SJSA1 (cell line): Measurements from ENCODE around the gene NKAIN4. TPM values are rescaled to one million over a fixed set of nuclear protein-coding genes. Genes with fewer than 3 reads are reported as not detected.
A peak's percentile ranks its signal among the peaks of the same experiment; 100 is the strongest.

Source experiments
- DNase-seq, 2 experiments: peaks; one replicate each; pipeline ENCODE4 v3.0.0-alpha.2; 2015 to 2020; ENCODE audit warnings: low spot score in 2 of 2, low read depth in 1 of 2
- H3K27ac ChIP-seq: fragments of 250-450 bp; sonication (Bioruptor Pico); 2 replicates; pipeline ENCODE4 v1.5.1; 2020; ENCODE audit warnings: mild to moderate bottlenecking, moderate library complexity
- H3K27me3 ChIP-seq: fragments of 250-450 bp; sonication (Bioruptor Pico); replicated peaks from 2 replicates; pipeline ENCODE4 v1.5.1; 2020; ENCODE audit warnings: mild to moderate bottlenecking, moderate library complexity
- H3K36me3 ChIP-seq: fragments of 250-450 bp; sonication (Bioruptor Pico); 2 replicates; pipeline ENCODE4 v1.5.1; 2020; ENCODE audit warnings: mild to moderate bottlenecking
- H3K4me1 ChIP-seq: fragments of 250-450 bp; sonication (Bioruptor Pico); replicated peaks from 2 replicates; pipeline ENCODE4 v1.6.1; 2021; ENCODE audit warnings: mild to moderate bottlenecking
- H3K4me3 ChIP-seq: fragments of 250-450 bp; sonication (Bioruptor Pico); 2 replicates; pipeline ENCODE4 v1.5.1; 2020; ENCODE audit warnings: mild to moderate bottlenecking
- H3K9me3 ChIP-seq: fragments of 250-450 bp; sonication (Bioruptor Pico); replicated peaks from 2 replicates; pipeline ENCODE4 v1.5.1; 2020; ENCODE audit warnings: mild to moderate bottlenecking
- total RNA-seq: library from RNA; depleted of rRNA; stranded (reverse); fragments of >200 nt; shearing (Covaris generic); gene quantifications from 2 replicates; pipeline ENCODE4 v1.2.3, GENCODE V29; 2014

The NKAIN4 gene
- total RNA-seq, 1 experiment from 2014 or later, result not detected

- H3K4me3 ChIP-seq, result no peak overlapping the region
- no peak for DNase-seq
- H3K9me3 ChIP-seq, result no peaks in the 10 kb centered on the region
- no peaks in the 10 kb centered on the region for H3K36me3 ChIP-seq
- no peaks in the 10 kb centered on the region for H3K27me3 ChIP-seq
- H3K27ac ChIP-seq, result no peak overlapping the region
- no peaks in the 10 kb centered on the region for H3K4me1 ChIP-seq
Observed at GRCh38 chr20:63241272-63241671, 13.0 kb downstream of the NKAIN4 start.

DNA sequence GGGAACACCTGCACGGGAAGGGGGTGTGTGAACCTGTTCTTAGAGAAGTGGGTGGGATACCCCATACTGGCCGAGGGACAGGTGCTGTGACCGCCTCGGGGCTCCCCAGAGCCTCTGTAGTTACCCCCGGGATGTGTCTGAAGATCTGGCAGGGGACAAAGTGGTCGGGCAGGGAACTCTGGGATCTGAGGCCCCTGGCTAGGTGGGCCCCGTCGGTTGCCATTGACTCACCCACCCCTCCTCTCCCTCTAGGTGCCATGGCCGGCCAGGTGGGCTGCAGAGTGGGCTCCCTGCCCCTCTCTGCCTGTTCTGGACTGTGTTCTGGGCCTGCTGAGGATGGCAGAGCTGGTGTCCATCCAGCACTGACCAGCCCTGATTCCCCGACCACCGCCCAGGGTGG is 14.3 kb downstream of the NKAIN4 start:
- Histone ChIP-seq H3K36me3 (no peaks in the 10 kb centered on the region), H3K4me1 (no peaks in the 10 kb centered on the region), H3K27ac (no peak overlapping the region), H3K27me3 (no peaks in the 10 kb centered on the region), H3K9me3 (no peaks in the 10 kb centered on the region), H3K4me3 (no peak overlapping the region)
- DNase-seq, result no peak

GRCh38 chr20:63239431-63239830 is 14.8 kb downstream of the NKAIN4 start:
- H3K9me3 ChIP-seq, result no peaks in the 10 kb centered on the region
- H3K4me3 ChIP-seq, result no peak overlapping the region
- no peak for DNase-seq
- no peak overlapping the region for H3K27ac ChIP-seq
- no peaks in the 10 kb centered on the region for H3K4me1 ChIP-seq
- no peaks in the 10 kb centered on the region for H3K36me3 ChIP-seq
- H3K27me3 ChIP-seq, result no peaks in the 10 kb centered on the region

- Histone ChIP-seq H3K4me3 (no peak overlapping the region), H3K4me1 (peaks cover 3% of the 10 kb centered on the region), H3K36me3 (no peaks in the 10 kb centered on the region), H3K27ac (no peak overlapping the region), H3K27me3 (no peaks in the 10 kb centered on the region), H3K9me3 (no peaks in the 10 kb centered on the region)
- no peak for DNase-seq
Observed at GRCh38 chr20:63238514-63239125, 15.6 kb downstream of the NKAIN4 start.

- no peaks in the 10 kb centered on the region for H3K27me3 ChIP-seq
- H3K9me3 ChIP-seq, result no peaks in the 10 kb centered on the region
Observed at GRCh38 chr20:63238031-63238430, 16.2 kb downstream of the NKAIN4 start.

GRCh38 chr20:63236116-63236837 is 18.0 kb downstream of the NKAIN4 start:
- Histone ChIP-seq H3K9me3 (no peaks in the 10 kb centered on the region), H3K4me3 (no peak overlapping the region), H3K36me3 (no peaks in the 10 kb centered on the region), H3K27me3 (no peaks in the 10 kb centered on the region), H3K27ac (no peak overlapping the region), H3K4me1 (peaks cover 27% of the 10 kb centered on the region)
- DNase-seq, result no peak

More at GRCh38 chr20:63238031-63238430, 16.2 kb downstream of the NKAIN4 start:
- peaks cover 9% of the 10 kb centered on the region for H3K4me1 ChIP-seq
- no peak overlapping the region for H3K4me3 ChIP-seq
- no peak overlapping the region for H3K27ac ChIP-seq
- no peaks in the 10 kb centered on the region for H3K36me3 ChIP-seq
- no peak for DNase-seq

DNA sequence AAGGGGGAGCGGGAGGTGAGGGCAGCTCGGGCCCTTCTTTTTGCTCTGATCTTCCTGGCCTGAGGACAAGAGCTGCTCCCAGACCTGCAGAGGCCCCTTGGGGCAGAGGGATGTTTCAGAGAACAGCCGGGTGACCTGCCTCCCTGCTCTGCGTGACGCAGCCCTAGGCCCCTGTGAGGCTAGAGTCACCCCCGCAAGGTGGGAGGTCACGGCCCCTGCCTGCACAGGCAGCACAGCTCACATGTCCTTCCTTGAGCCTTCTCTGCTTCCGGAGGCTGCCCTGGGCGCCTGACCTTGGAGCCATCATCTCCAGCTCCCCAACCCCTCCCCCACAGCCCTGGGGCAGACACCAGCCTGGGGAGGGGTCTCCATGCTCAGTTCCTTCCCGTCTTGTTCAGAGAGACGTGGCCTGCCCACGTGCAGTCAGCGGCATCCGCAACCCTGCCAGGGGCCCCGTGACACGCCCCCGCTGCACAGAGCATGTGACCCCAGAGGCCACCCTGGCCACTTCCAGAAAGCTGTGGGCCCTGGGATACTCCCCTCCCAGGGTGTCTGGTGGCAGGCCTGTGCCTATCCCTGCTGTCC is 18.8 kb downstream of the NKAIN4 start, which contains the start of gene BIRC7:
TSS of gene BIRC7 (plus strand) at position 507 of the 585 bp plus-strand sequence. CDS start 192 bp downstream, outside the sequence.
- no peaks in the 10 kb centered on the region for H3K36me3 ChIP-seq
- H3K9me3 ChIP-seq, result no peaks in the 10 kb centered on the region
- no peak within 1 kb of the TSS for H3K4me3 ChIP-seq

GRCh38 chr20:63234693-63235398 is 19.4 kb downstream of the NKAIN4 start:
- no peak overlapping the region for H3K4me3 ChIP-seq
- no peak overlapping the region for H3K27ac ChIP-seq
- H3K4me1 ChIP-seq, result peaks cover 38% of the 10 kb centered on the region
- DNase-seq, result no peak
- H3K9me3 ChIP-seq, result no peaks in the 10 kb centered on the region
- no peaks in the 10 kb centered on the region for H3K36me3 ChIP-seq
- H3K27me3 ChIP-seq, result no peaks in the 10 kb centered on the region

More for the DNA sequence above, 18.8 kb downstream of the NKAIN4 start, which contains the start of gene BIRC7:
- H3K4me1 ChIP-seq, result peaks cover 34% of the 10 kb centered on the region
- H3K27ac ChIP-seq, result no peak within 1 kb of the TSS
- H3K27me3 ChIP-seq, result no peaks in the 10 kb centered on the region
- DNase-seq, result no peak

DNA sequence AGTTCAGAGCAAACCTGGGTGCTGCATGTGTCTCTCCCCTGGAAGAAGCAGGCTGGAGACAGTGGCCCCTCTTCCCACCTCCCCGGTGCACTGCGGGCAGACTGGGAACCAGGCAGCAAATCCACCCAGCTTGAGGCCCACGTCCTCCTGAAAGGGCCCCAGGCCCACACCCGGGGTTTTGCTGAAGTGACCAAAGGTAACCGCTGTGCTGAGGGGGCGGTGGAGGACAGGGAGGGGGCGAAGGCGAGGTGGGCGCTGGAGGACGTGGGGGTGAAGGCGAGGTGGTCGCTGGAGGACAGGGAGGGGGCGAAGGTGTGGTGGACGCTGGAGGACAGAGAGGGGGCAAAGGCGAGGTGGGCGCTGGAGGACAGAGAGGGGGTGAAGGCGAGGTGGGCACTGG is 20.3 kb downstream of the NKAIN4 start:
- Histone ChIP-seq H3K27me3 (no peaks in the 10 kb centered on the region), H3K27ac (peak overlapping the region; percentile 93; the same call in 1 of the 2 replicates), H3K36me3 (no peaks in the 10 kb centered on the region), H3K9me3 (no peaks in the 10 kb centered on the region), H3K4me1 (peaks cover 38% of the 10 kb centered on the region), H3K4me3 (no peak overlapping the region)
- no peak for DNase-seq

DNA sequence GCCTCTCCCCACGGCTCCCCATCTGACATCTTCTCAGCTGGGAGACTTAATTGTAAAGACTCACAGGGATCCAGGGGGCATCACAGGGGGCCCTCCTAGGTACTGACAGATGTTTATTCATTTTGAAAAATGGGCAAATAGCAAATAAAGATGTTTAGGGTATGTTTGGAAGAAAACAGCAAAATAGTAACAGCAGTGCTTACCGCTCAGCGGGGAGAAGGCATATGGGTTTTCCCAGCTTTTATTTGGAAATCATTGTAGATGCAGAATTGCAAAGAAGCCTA is 21.3 kb downstream of the NKAIN4 start:
- H3K27me3 ChIP-seq, result no peaks in the 10 kb centered on the region
- H3K4me1 ChIP-seq, result peaks cover 38% of the 10 kb centered on the region
- H3K36me3 ChIP-seq, result no peaks in the 10 kb centered on the region
- H3K27ac ChIP-seq, result peak overlapping the region; percentile 93
- DNase-seq, result no peak
- no peak overlapping the region for H3K4me3 ChIP-seq
- no peaks in the 10 kb centered on the region for H3K9me3 ChIP-seq

DNA sequence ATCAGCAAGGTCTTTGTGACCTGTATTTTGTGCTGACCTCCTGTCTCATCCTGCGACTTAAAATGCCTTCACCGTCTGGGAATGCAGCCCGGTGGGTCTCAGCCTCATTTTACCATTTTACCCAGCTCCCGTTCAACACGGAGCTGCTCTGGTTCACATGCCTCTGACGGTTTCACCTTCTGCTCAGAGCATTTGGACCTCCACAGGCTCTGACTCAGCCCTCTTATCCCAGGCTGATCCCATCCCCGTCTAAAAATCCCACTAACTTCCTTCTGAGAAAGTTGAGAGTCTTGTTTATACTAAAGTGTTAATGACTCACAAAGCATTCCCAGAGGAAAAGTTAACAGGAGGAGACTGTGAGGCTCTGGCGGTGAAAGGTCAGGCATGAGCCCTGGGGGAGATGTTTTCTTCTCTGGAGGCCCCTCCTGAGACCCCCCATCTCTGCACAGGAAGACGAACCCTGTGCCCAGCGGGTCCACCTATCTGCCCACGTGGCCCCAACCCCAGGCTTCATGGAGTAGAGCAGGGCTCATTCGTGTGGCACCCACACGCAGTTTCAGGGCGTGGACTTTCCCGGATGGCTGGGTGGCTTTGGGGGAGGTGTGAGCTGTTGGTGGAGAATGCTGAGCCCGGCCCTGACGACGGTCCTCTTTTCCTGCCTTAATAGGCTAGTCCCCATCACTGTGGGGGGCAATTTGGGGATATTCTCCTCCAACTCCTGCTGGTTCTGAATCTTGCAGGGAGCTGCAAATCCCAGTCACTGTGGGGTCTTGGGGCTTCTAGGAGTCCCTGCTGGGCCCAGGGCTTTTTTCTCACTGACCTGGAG is 21.8 kb downstream of the NKAIN4 start:
- Histone ChIP-seq H3K27ac (peak overlapping the region; percentile 93), H3K9me3 (no peaks in the 10 kb centered on the region), H3K4me3 (no peak overlapping the region), H3K27me3 (no peaks in the 10 kb centered on the region), H3K4me1 (peaks cover 38% of the 10 kb centered on the region), H3K36me3 (no peaks in the 10 kb centered on the region)
- DNase-seq, result peak; percentile 90 to 99

DNA sequence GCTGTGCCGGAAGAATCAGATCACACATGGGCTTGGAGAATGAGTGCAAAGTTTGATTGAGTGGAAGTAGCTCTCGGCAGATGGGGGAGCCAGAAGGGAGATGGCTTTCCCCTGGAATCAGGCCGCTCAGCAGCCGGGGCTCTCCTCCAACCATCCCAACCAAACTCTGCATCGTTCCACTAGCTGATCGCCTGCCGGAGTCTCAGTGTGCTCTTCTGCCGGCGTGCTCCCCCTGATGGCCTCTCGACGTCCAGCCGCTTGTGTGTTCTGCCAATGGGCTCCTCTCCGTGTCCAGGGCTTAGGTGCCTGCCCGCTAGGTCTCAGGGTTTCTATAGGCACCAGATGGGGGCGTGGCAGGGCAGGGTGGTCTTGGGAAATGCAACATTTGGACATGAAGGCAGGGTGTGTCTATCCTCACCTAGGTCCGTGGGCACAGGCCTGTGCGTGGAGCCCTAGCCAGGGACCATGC is 23.4 kb downstream of the NKAIN4 start:
- Histone ChIP-seq H3K27me3 (no peaks in the 10 kb centered on the region), H3K4me1 (peaks cover 38% of the 10 kb centered on the region), H3K27ac (no peak overlapping the region), H3K9me3 (no peaks in the 10 kb centered on the region), H3K36me3 (no peaks in the 10 kb centered on the region), H3K4me3 (no peak overlapping the region)
- peak in 1 of 2 experiments; percentile 21 for DNase-seq

DNA sequence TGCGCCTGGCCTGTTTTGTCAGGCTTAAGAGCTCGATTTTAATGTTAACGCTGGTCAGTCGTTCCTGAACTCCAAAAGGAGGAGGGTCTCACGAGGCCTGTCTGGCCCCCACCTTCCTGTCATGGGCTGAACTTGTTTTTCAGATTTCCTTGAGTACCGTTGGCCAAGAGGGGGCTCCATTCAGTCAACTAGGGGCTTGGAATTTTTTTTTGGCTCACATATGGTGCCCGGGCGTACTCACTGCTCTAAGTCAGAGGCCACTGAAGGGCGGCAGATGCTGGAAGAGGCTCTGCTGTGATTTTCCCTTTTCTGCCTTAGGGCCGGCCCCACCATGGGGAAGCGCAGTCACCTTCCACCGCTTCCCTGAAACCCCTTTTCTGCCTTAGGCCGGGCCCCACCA is 25.5 kb downstream of the NKAIN4 start:
- Histone ChIP-seq H3K36me3 (no peaks in the 10 kb centered on the region), H3K9me3 (no peaks in the 10 kb centered on the region), H3K27me3 (no peaks in the 10 kb centered on the region), H3K4me3 (no peak overlapping the region), H3K4me1 (peaks cover 53% of the 10 kb centered on the region), H3K27ac (no peak overlapping the region)
- DNase-seq, result no peak
